ENCODE results near the gene ETF1. TPM values are rescaled to one million over a fixed set of nuclear protein-coding genes. Genes with fewer than 3 reads are reported as not detected.

Gene ETF1
- total and polyA plus RNA-seq, 9 of the 15 experiments (the other 6 are each of a cell fraction or from before 2014, with no cell fraction given), result 53.7 to 209 (median 164) TPM

DNA sequence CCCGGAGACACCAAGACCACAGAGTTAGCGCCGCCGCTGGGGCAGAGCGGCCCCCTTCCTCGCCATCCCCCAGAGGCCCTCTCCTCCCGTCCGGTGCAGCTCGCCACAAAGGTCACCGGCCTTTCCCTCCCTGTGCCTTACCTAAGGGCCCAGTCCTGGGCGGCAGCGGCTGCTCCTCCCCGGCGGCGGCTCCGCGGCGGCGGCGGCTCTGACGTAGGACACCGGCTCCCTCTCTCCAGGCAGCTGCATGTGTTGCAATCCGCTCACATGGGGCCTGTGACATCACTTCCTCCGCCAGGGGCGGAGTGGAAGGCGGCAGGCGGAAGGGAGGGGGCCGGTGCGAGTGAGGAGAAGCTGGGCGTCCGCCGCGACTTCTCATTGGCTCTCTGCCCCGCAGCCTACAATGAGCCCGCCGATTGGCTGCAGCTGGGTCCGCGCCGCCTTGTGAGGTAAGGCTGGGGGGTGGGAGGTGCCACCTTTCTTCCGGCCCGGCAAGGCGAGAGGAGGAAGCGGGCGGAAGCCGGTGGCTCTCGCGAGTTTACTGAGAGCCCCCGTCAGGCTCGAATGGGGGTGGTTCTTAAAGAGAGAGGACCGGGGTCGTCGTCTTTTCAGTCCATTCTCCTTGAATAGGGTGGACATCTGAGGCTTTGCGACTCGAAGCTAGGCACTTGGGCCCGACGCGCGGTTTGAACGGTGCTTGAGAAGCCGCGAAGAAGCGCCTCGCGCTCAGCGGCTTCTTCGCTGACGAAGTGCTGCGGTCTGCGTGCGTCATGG, at the start of gene ETF1 (continued):
- TF ChIP-seq, protein P1, sequence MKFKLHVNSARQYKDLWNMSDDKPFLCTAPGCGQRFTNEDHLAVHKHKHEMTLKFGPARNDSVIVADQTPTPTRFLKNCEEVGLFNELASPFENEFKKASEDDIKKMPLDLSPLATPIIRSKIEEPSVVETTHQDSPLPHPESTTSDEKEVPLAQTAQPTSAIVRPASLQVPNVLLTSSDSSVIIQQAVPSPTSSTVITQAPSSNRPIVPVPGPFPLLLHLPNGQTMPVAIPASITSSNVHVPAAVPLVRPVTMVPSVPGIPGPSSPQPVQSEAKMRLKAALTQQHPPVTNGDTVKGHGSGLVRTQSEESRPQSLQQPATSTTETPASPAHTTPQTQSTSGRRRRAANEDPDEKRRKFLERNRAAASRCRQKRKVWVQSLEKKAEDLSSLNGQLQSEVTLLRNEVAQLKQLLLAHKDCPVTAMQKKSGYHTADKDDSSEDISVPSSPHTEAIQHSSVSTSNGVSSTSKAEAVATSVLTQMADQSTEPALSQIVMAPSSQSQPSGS (CRISPR knock-in tag; IDR thresholded peaks at IDR 0.05), result peak; percentile 66
- TF ChIP-seq RB1 (IDR thresholded peaks at IDR 0.05; ENCODE audit: low read depth) (peak; percentile 73; the same call in 1 of the 2 replicates), HNRNPLL (IDR thresholded peaks at IDR 0.05; ENCODE audit: low read depth, low read length, poor library complexity, severe bottlenecking) (peak; percentile 74), NCOR1 (IDR thresholded peaks at IDR 0.05) (peak; percentile 25; the same call in 1 of the 2 replicates), NFE2 (IDR thresholded peaks at IDR 0.05; ENCODE audit: low read depth) (no peak), CXXC5 (CRISPR knock-in tag; IDR thresholded peaks at IDR 0.05) (peak; percentile 99), TAF15 (IDR thresholded peaks at IDR 0.05; ENCODE audit: low read depth, low read length) (no peak), BRD4 (IDR thresholded peaks at IDR 0.05) (0 out of 2 replicates have a peak, but pooled peaks have one; percentile 77), ZNF77 (CRISPR knock-in tag; IDR thresholded peaks at IDR 0.05) (no peak), SAP30 (IDR thresholded peaks at IDR 0.05; ENCODE audit: borderline replicate concordance, insufficient read depth, low read depth, low read length, poor library complexity, severe bottlenecking) (no peak), PHF20 (IDR thresholded peaks at IDR 0.05; ENCODE audit: partially characterized antibody) (peak; percentile 53), SUPT5H (IDR thresholded peaks at IDR 0.05) (peak; percentile 90), CTCFL (IDR thresholded peaks at IDR 0.05; ENCODE audit: borderline replicate concordance, insufficient read depth, low read depth, low read length, poor library complexity, severe bottlenecking) (no peak), ETV1 (tag; conservative IDR thresholded peaks at IDR 0.05; ENCODE audit: low read depth) (peak; percentile 98), HIVEP1 (CRISPR knock-in tag; IDR thresholded peaks at IDR 0.05) (no peak)
- TF ChIP-seq, protein P2, sequence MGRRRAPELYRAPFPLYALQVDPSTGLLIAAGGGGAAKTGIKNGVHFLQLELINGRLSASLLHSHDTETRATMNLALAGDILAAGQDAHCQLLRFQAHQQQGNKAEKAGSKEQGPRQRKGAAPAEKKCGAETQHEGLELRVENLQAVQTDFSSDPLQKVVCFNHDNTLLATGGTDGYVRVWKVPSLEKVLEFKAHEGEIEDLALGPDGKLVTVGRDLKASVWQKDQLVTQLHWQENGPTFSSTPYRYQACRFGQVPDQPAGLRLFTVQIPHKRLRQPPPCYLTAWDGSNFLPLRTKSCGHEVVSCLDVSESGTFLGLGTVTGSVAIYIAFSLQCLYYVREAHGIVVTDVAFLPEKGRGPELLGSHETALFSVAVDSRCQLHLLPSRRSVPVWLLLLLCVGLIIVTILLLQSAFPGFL (CRISPR knock-in tag; IDR thresholded peaks at IDR 0.05), result peak; percentile 80; the same call in 1 of the 2 replicates
